HCT116 (cell line): Measurements from ENCODE around the gene IL3. TPM values are rescaled to one million over a fixed set of nuclear protein-coding genes. Genes with fewer than 3 reads are reported as not detected.

ENCODE experiments used
- ATAC-seq: fragments of 200-7000 bp; cut with Tn5 transposase; 2 replicates; pipeline ENCODE4 v1.9.1; 2020; ENCODE audit warnings: mild to moderate bottlenecking, moderate library complexity
- BruUV-seq: library from RNA; stranded (reverse); fragments of 400-500 nt; replicated peaks from 2 replicates; lab custom pipeline; 2021; lab: Mats Ljungman, UMichigan
- CTCF ChIA-PET: fragments of 300-600 bp; sonication (Branson Sonifier 250); formaldehyde crosslinking; loops from one replicate; lab custom pipeline; 2021; ENCODE audit warnings: antibody characterized with exemption; lab: Charles Lee
- POLR2A ChIA-PET: fragments of 300-600, 350-600 bp; sonication (Branson Sonifier 250); formaldehyde crosslinking; loops from one replicate; lab custom pipeline; 2021; ENCODE audit warnings: antibody characterized with exemption; lab: Charles Lee
- RAD21 ChIA-PET, 2 experiments: fragments of 300-600 bp; sonication (Branson Sonifier 250); formaldehyde crosslinking; loops; one replicate each; lab custom pipeline; 2023; ENCODE audit warnings: low total read pairs in 2 of 2; ENCODE audit not compliant: uncharacterized antibody in 2 of 2, unreplicated experiment in 2 of 2, low non-redundant PET in 1 of 2; lab: Charles Lee
- DNase-seq: peaks from one replicate; pipeline ENCODE4 v3.0.0-alpha.2; 2010; ENCODE audit warnings: low read depth, low spot score
- H2AFZ ChIP-seq: fragments of 200-600 bp; shearing (Covaris generic), sonication (generic); 2 replicates; pipeline ENCODE4 v1.6.1; 2017; ENCODE audit warnings: low read depth, mixed run types, mixed read lengths, antibody characterized with exemption, low read length; ENCODE audit not compliant: poor library complexity, severe bottlenecking
- H3K27ac ChIP-seq: 2 replicates; pipeline ENCODE4 v1.5.1; 2012; ENCODE audit warnings: low read depth, low read length
- H3K27me3 ChIP-seq: fragments of 200-600 bp; sonication (generic); 2 replicates; pipeline ENCODE4 v1.6.1; 2016; ENCODE audit warnings: mixed run types, low read length, mixed read lengths; ENCODE audit not compliant: insufficient read depth
- H3K36me3 ChIP-seq, 2 experiments: fragments of 200-500 bp in 1 of 2; fragments of 200-600 bp in 1 of 2; sonication (Bioruptor generic) in 1 of 2; sonication (generic) in 1 of 2; 2 replicates each; pipeline versions ENCODE4 v1.5.1 to v1.6.1; 2014 to 2016; ENCODE audit warnings: low read length in 2 of 2, inconsistent platforms in 1 of 2, mixed read lengths in 1 of 2, mixed run types in 1 of 2; ENCODE audit not compliant: insufficient read depth in 2 of 2, control insufficient read depth in 1 of 2
- H3K4me1 ChIP-seq, 2 experiments: fragments of 200-600 bp in 1 of 2; sonication (generic) in 1 of 2; 2 replicates each; pipeline versions ENCODE4 v1.5.1 to v1.6.1; 2012 to 2017; ENCODE audit warnings: low read length in 2 of 2, inconsistent platforms in 1 of 2, mild to moderate bottlenecking in 1 of 2, mixed read lengths in 1 of 2, mixed run types in 1 of 2, moderate library complexity in 1 of 2; ENCODE audit not compliant: insufficient read depth in 2 of 2, control insufficient read depth in 1 of 2
- H3K4me2 ChIP-seq: fragments of 200-600 bp; sonication (generic); 2 replicates; pipeline ENCODE4 v1.6.1; 2017; ENCODE audit warnings: mixed run types, low read length, mixed read lengths
- H3K4me3 ChIP-seq, 2 experiments: fragments of 200-600 bp in 1 of 2; sonication (generic) in 1 of 2; replicated peaks in 1 of 2; 2 replicates each; pipeline ENCODE4 v1.5.1; 2011 to 2016; ENCODE audit warnings: low read length in 2 of 2, control low read depth in 1 of 2, low read depth in 1 of 2, mild to moderate bottlenecking in 1 of 2, mixed read lengths in 1 of 2, mixed run types in 1 of 2
- H3K79me2 ChIP-seq: fragments of 200-600 bp; sonication (generic); 2 replicates; pipeline ENCODE4 v1.6.1; 2017; ENCODE audit warnings: mild to moderate bottlenecking, mixed run types, low read length, moderate library complexity, mixed read lengths; ENCODE audit not compliant: insufficient read depth
- H3K9ac ChIP-seq: fragments of 200-600 bp; sonication (generic); 2 replicates; pipeline ENCODE4 v1.6.1; 2016; ENCODE audit warnings: low read length, mixed read lengths
- H3K9me2 ChIP-seq: fragments of 200-600 bp; sonication (generic), shearing (Covaris generic); 2 replicates; pipeline ENCODE4 v1.6.1; 2017; ENCODE audit warnings: mixed run types, mild to moderate bottlenecking, moderate library complexity; ENCODE audit not compliant: insufficient read depth
- H3K9me3 ChIP-seq, 2 experiments: fragments of 200-500 bp in 1 of 2; fragments of 200-600 bp in 1 of 2; sonication (Bioruptor generic) in 1 of 2; sonication (generic) in 1 of 2; 2 replicates each; pipeline ENCODE4 v1.6.1; 2014 to 2017; ENCODE audit warnings: low read length in 2 of 2, mixed read lengths in 2 of 2, inconsistent platforms in 1 of 2, low read depth in 1 of 2, mild to moderate bottlenecking in 1 of 2, mixed run types in 1 of 2, moderate library complexity in 1 of 2; ENCODE audit not compliant: control insufficient read depth in 1 of 2, insufficient read depth in 1 of 2
- H4K20me1 ChIP-seq: fragments of 200-600 bp; sonication (generic), shearing (Covaris generic); 2 replicates; pipeline ENCODE4 v1.6.1; 2017; ENCODE audit warnings: mixed run types, mild to moderate bottlenecking, moderate library complexity; ENCODE audit not compliant: insufficient read depth
- RAD21 ChIP-seq: IDR thresholded peaks from 2 replicates; pipeline ENCODE4 v1.6.1; 2012; ENCODE audit warnings: low read depth, mild to moderate bottlenecking
- SP1 ChIP-seq: IDR thresholded peaks from 2 replicates; pipeline ENCODE4 v1.6.1; 2012; ENCODE audit warnings: low read depth
- SRF ChIP-seq: IDR thresholded peaks from 2 replicates; pipeline ENCODE4 v1.6.1; 2012; ENCODE audit warnings: low read depth
- YY1 ChIP-seq: IDR thresholded peaks from 2 replicates; pipeline ENCODE4 v1.6.1; 2011; ENCODE audit warnings: low read length, low read depth, moderate library complexity, mild to moderate bottlenecking; ENCODE audit not compliant: insufficient replicate concordance; ENCODE audit errors: extremely low read depth
- ZNF274 ChIP-seq: fragments of 200-500 bp; sonication (Bioruptor generic); IDR thresholded peaks from 2 replicates; pipeline ENCODE4 v1.6.1; 2014; ENCODE audit warnings: mild to moderate bottlenecking, low read depth, low read length, inconsistent platforms
- intact Hi-C: fragments of 100-400 bp; cut with micrococcal nuclease; formaldehyde crosslinking; loops from 2 replicates; pipeline ENCODE4 v1.10.0; 2022
- total RNA-seq: library from RNA; stranded (reverse); gene quantifications from one replicate; pipeline ENCODE4 v1.2.1, GENCODE V29; 2021; ENCODE audit not compliant: unreplicated experiment
- TF ChIP-seq, protein P1 (sequence below): IDR thresholded peaks from 2 replicates; pipeline ENCODE4 v1.6.1; 2012; ENCODE audit warnings: low read depth
- TF ChIP-seq, protein P2 (sequence below): IDR thresholded peaks from 2 replicates; pipeline ENCODE4 v1.6.1; 2011; ENCODE audit warnings: mild to moderate bottlenecking, low read length, moderate library complexity; ENCODE audit not compliant: insufficient replicate concordance; ENCODE audit errors: extremely low read depth

The IL3 gene
- total RNA-seq, 1 experiment from 2014 or later, result not detected

DNA sequence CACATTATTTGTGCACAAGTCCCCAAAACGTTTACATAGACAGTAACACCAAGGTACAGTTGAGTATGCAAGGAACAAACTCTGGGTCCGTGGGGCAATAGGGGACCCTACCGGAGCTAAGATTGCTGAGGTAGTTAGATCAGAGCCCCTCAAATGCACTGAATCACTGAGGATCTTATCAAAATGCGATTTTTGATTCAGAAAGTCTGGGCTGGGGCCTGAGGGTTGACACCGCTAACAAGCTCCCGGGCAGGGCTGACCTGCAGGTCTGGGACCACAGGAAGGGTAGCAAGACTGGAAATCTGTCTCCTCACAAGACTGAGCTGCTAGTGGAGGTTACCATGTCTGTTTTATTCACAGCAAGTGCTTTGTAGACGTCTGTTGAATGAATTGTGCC is 1.8 kb upstream of the IL3 start:
- ATAC-seq (no peak), DNase-seq (no peak)
- TF ChIP-seq SP1 (no peak), ZNF274 (no peak)
- intact Hi-C loops, result no loop called here
- Histone ChIP-seq H3K27me3 (no peaks in the 10 kb centered on the region), H3K79me2 (no peaks in the 10 kb centered on the region), H3K4me1 (no peaks in the 10 kb centered on the region), H3K9me2 (no peaks in the 10 kb centered on the region), H3K27ac (no peak overlapping the region), H3K36me3 (no peaks in the 10 kb centered on the region), H3K4me3 (no peak overlapping the region), H4K20me1 (no peaks in the 10 kb centered on the region), H3K9me3 (no peaks in the 10 kb centered on the region), H2AFZ (no peak overlapping the region), H3K9ac (no peak overlapping the region), H3K4me2 (no peak overlapping the region)
- ChIA-PET POLR2A (no interaction called here), CTCF (no interaction called here), RAD21 (no interaction called here)
- BruUV-seq, result no TSS peak

DNA sequence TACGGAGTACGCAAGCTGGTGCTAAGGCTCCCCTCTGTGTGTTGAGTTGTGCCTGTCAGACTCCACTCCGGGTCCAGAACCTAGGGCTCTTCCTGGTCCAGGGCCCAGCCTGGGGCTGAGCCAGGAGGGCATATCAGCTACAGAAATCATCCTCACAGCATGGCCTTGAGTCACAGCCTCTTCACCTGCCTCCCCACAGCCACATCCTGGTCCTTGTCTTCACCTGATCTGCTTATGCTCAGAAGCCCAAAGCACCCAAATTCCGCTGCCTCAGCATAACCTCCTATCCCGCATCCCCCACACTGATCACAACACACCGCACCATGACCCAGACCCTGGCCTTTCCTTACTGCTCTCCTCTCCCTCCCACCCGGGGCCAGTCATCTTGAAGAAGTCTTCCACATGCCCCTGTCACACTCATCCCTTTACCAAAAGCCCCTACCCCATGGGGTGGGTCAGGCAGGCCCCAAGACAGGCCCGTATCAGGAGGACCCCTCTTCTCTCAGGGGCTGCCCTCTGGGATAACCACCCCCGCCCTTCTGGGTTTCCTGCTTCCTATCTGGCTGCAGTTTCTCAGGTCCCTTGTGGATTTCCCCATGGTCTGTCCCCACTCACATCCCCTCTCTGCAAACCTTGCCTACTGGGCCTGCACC is 1.3 kb upstream of the IL3 start:
- Histone ChIP-seq H3K27ac (no peak overlapping the region), H3K4me2 (no peak overlapping the region), H3K9me3 (no peaks in the 10 kb centered on the region), H3K79me2 (no peaks in the 10 kb centered on the region), H3K36me3 (no peaks in the 10 kb centered on the region), H3K4me3 (no peak overlapping the region), H3K9ac (no peak overlapping the region), H2AFZ (no peak overlapping the region), H3K27me3 (no peaks in the 10 kb centered on the region), H3K4me1 (no peaks in the 10 kb centered on the region), H4K20me1 (no peaks in the 10 kb centered on the region), H3K9me2 (no peaks in the 10 kb centered on the region)
- ChIA-PET RAD21 (no interaction called here), CTCF (no interaction called here), POLR2A (no interaction called here)
- ATAC-seq, result no peak
- no peak for DNase-seq
- TF ChIP-seq RAD21 (no peak), SRF (no peak), YY1 (no peak)
- TF ChIP-seq, protein P1, sequence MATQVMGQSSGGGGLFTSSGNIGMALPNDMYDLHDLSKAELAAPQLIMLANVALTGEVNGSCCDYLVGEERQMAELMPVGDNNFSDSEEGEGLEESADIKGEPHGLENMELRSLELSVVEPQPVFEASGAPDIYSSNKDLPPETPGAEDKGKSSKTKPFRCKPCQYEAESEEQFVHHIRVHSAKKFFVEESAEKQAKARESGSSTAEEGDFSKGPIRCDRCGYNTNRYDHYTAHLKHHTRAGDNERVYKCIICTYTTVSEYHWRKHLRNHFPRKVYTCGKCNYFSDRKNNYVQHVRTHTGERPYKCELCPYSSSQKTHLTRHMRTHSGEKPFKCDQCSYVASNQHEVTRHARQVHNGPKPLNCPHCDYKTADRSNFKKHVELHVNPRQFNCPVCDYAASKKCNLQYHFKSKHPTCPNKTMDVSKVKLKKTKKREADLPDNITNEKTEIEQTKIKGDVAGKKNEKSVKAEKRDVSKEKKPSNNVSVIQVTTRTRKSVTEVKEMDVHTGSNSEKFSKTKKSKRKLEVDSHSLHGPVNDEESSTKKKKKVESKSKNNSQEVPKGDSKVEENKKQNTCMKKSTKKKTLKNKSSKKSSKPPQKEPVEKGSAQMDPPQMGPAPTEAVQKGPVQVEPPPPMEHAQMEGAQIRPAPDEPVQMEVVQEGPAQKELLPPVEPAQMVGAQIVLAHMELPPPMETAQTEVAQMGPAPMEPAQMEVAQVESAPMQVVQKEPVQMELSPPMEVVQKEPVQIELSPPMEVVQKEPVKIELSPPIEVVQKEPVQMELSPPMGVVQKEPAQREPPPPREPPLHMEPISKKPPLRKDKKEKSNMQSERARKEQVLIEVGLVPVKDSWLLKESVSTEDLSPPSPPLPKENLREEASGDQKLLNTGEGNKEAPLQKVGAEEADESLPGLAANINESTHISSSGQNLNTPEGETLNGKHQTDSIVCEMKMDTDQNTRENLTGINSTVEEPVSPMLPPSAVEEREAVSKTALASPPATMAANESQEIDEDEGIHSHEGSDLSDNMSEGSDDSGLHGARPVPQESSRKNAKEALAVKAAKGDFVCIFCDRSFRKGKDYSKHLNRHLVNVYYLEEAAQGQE, result no peak
- TF ChIP-seq, protein P2, sequence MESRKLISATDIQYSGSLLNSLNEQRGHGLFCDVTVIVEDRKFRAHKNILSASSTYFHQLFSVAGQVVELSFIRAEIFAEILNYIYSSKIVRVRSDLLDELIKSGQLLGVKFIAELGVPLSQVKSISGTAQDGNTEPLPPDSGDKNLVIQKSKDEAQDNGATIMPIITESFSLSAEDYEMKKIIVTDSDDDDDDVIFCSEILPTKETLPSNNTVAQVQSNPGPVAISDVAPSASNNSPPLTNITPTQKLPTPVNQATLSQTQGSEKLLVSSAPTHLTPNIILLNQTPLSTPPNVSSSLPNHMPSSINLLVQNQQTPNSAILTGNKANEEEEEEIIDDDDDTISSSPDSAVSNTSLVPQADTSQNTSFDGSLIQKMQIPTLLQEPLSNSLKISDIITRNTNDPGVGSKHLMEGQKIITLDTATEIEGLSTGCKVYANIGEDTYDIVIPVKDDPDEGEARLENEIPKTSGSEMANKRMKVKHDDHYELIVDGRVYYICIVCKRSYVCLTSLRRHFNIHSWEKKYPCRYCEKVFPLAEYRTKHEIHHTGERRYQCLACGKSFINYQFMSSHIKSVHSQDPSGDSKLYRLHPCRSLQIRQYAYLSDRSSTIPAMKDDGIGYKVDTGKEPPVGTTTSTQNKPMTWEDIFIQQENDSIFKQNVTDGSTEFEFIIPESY, result no peak
- no TSS peak for BruUV-seq
- intact Hi-C loops, result no loop called here
